GM21717 (cell line): ENCODE measurements around the gene UMODL1.

ENCODE experiments used
- ATAC-seq: cut with Tn5 transposase; IDR thresholded peaks from one replicate; pipeline ENCODE4 v1.9.1; 2021; ENCODE audit warnings: mild to moderate bottlenecking, moderate library complexity; ENCODE audit not compliant: unreplicated experiment

UMODL1 gene

GRCh38 chr21:42039470-42039901 is 31.6 kb upstream of the UMODL1 start:
- ATAC-seq, result no peak

- no peak for ATAC-seq
Measured at GRCh38 chr21:42039911-42040351, 31.2 kb upstream of the UMODL1 start.

GRCh38 chr21:42040411-42041180 is 30.5 kb upstream of the UMODL1 start:
- ATAC-seq, result no peak

GRCh38 chr21:42041246-42041645 is 29.9 kb upstream of the UMODL1 start:
- no peak for ATAC-seq

- no peak for ATAC-seq
Measured at GRCh38 chr21:42041711-42042110, 29.4 kb upstream of the UMODL1 start.

GRCh38 chr21:42042651-42043050 is 28.5 kb upstream of the UMODL1 start:
- ATAC-seq, result no peak

- ATAC-seq, result no peak
Measured at GRCh38 chr21:42043201-42043895, 27.8 kb upstream of the UMODL1 start.

GRCh38 chr21:42043961-42044360 is 27.2 kb upstream of the UMODL1 start:
- ATAC-seq, result no peak

GRCh38 chr21:42044871-42045495 is 26.1 kb upstream of the UMODL1 start:
- ATAC-seq, result no peak

GRCh38 chr21:42047821-42048613 is 23.1 kb upstream of the UMODL1 start:
- no peak for ATAC-seq

- ATAC-seq, result no peak
Measured at GRCh38 chr21:42048870-42049577, 22.1 kb upstream of the UMODL1 start.

- no peak for ATAC-seq
Measured at GRCh38 chr21:42049578-42050430, 21.3 kb upstream of the UMODL1 start.

GRCh38 chr21:42051788-42052187 is 19.3 kb upstream of the UMODL1 start:
- ATAC-seq, result no peak

GRCh38 chr21:42055425-42055824 is 15.7 kb upstream of the UMODL1 start:
- ATAC-seq, result no peak

GRCh38 chr21:42056468-42056867 is 14.6 kb upstream of the UMODL1 start:
- ATAC-seq, result no peak

- no peak for ATAC-seq
Measured at GRCh38 chr21:42056996-42057689, 14.0 kb upstream of the UMODL1 start.

GRCh38 chr21:42057851-42058437 is 13.2 kb upstream of the UMODL1 start:
- ATAC-seq, result no peak

- ATAC-seq, result no peak
Measured at GRCh38 chr21:42058631-42059111, 12.4 kb upstream of the UMODL1 start.
